Liver (tissue), 9 donors: ENCODE measurements around the gene UBR4. TPM values are rescaled to one million over a fixed set of nuclear protein-coding genes. Genes with fewer than 3 reads are reported as not detected.

Source experiments
- DNase-seq: peaks from one replicate; pipeline ENCODE4 v3.0.0-alpha.2; 2017; ENCODE audit warnings: low spot score
- H3K27ac ChIP-seq, 2 donors: one replicate each; pipeline ENCODE4 v1.7.0; 2013; ENCODE audit warnings: inconsistent platforms in 2 of 2, low read length in 2 of 2, control low read depth in 1 of 2, low read depth in 1 of 2, mild to moderate bottlenecking in 1 of 2
- H3K27me3 ChIP-seq, 4 donors: one replicate each; pipeline versions ENCODE4 v1.6.1 to v1.7.0; 2013; ENCODE audit warnings: low read length in 3 of 4, inconsistent platforms in 1 of 4, mild to moderate bottlenecking in 1 of 4, moderate library complexity in 1 of 4; ENCODE audit not compliant: control insufficient read depth in 4 of 4, insufficient read depth in 4 of 4
- H3K36me3 ChIP-seq, 4 donors: one replicate each; pipeline versions ENCODE4 v1.6.1 to v1.7.0; 2013; ENCODE audit warnings: low read length in 3 of 4, mild to moderate bottlenecking in 3 of 4, low read depth in 1 of 4, moderate library complexity in 1 of 4; ENCODE audit not compliant: control insufficient read depth in 4 of 4, insufficient read depth in 3 of 4
- H3K4me1 ChIP-seq, 4 donors: one replicate each; pipeline versions ENCODE4 v1.6.1 to v1.7.0; 2013; ENCODE audit warnings: low read length in 3 of 4, mild to moderate bottlenecking in 3 of 4, moderate library complexity in 1 of 4; ENCODE audit not compliant: control insufficient read depth in 4 of 4, insufficient read depth in 4 of 4
- H3K4me3 ChIP-seq, 3 donors: one replicate each; pipeline versions ENCODE4 v1.6.1 to v1.7.0; 2013; ENCODE audit warnings: low read length in 3 of 3, control low read depth in 1 of 3, low read depth in 1 of 3, mild to moderate bottlenecking in 1 of 3
- H3K9ac ChIP-seq, 2 donors: one replicate each; pipeline ENCODE4 v1.7.0; 2013; ENCODE audit warnings: low read length in 2 of 2, mild to moderate bottlenecking in 2 of 2, moderate library complexity in 2 of 2, control low read depth in 1 of 2, low read depth in 1 of 2
- H3K9me3 ChIP-seq, 4 donors: one replicate each; pipeline versions ENCODE4 v1.6.1 to v1.7.0; 2013; ENCODE audit warnings: low read length in 3 of 4; ENCODE audit not compliant: control insufficient read depth in 4 of 4
- CTCF ChIP-seq: fragments of 150-350 bp; IDR thresholded peaks from 2 replicates; pipeline ENCODE4 v1.5.1; 2017; ENCODE audit warnings: improper control_type of control experiment, low read depth, low read length; ENCODE audit not compliant: missing input control
- EGR1 ChIP-seq, 2 donors: IDR thresholded peaks; 2 replicates each; pipeline ENCODE4 v1.6.1; 2016 to 2018; ENCODE audit warnings: antibody characterized with exemption in 2 of 2, low read depth in 2 of 2
- FOXA1 ChIP-seq: IDR thresholded peaks from 2 replicates; pipeline ENCODE4 v1.6.1; 2016; ENCODE audit warnings: antibody characterized with exemption
- FOXA2 ChIP-seq: IDR thresholded peaks from 2 replicates; pipeline ENCODE4 v1.6.1; 2016; ENCODE audit warnings: antibody characterized with exemption
- HNF4A ChIP-seq, 2 donors: conservative IDR thresholded peaks; 2 replicates each; pipeline ENCODE4 v1.6.1; 2016; ENCODE audit warnings: antibody characterized with exemption in 2 of 2, mild to moderate bottlenecking in 2 of 2
- HNF4G ChIP-seq: IDR thresholded peaks from 2 replicates; pipeline ENCODE4 v1.6.1; 2016; ENCODE audit warnings: antibody characterized with exemption
- JUND ChIP-seq, 2 donors: IDR thresholded peaks; 2 replicates each; pipeline ENCODE4 v1.6.1; 2016; ENCODE audit warnings: antibody characterized with exemption in 2 of 2
- NR2F2 ChIP-seq: IDR thresholded peaks from 2 replicates; pipeline ENCODE4 v1.6.1; 2016; ENCODE audit warnings: antibody characterized with exemption
- RAD21 ChIP-seq, 2 donors: IDR thresholded peaks; 2 replicates each; pipeline ENCODE4 v1.6.1; 2016; ENCODE audit warnings: antibody characterized with exemption in 2 of 2, mild to moderate bottlenecking in 2 of 2
- RXRA ChIP-seq, 2 donors: IDR thresholded peaks; 2 replicates each; pipeline ENCODE4 v1.6.1; 2017 to 2018; ENCODE audit warnings: antibody characterized with exemption in 2 of 2, mild to moderate bottlenecking in 1 of 2
- SP1 ChIP-seq: IDR thresholded peaks from 2 replicates; pipeline ENCODE4 v1.6.1; 2018; ENCODE audit warnings: antibody characterized with exemption, mild to moderate bottlenecking
- TAF1 ChIP-seq: conservative IDR thresholded peaks from 2 replicates; pipeline ENCODE4 v1.6.1; 2016; ENCODE audit warnings: antibody characterized with exemption, mild to moderate bottlenecking
- YY1 ChIP-seq: IDR thresholded peaks from 2 replicates; pipeline ENCODE4 v1.6.1; 2016; ENCODE audit warnings: antibody characterized with exemption, mild to moderate bottlenecking
- ZBTB33 ChIP-seq: IDR thresholded peaks from 2 replicates; pipeline ENCODE4 v1.6.1; 2016; ENCODE audit warnings: antibody characterized with exemption
- WGBS: extraction: QIAGEN DNeasy Blood & Tissue Kit; methylation state at CpG from one replicate; pipeline ENCODE4 v1.1.7; 2013; 5-methylcytosine and 5-hydroxymethylcytosine counted together
- polyA plus RNA-seq, 2 donors: library from polyadenylated mRNA; stranded (reverse) in 1 of 2; unstranded in 1 of 2; fragments of 200-250 nt in 1 of 2; fragments of >200 nt in 1 of 2; fragmentation: Nextera tagmentation in 1 of 2; extraction: Ambion mirVana in 1 of 2; gene quantifications; one replicate each; pipeline versions ENCODE4 v1.2.1 to v1.2.3, GENCODE V29; 2013 to 2015
- total RNA-seq, 2 donors: library from RNA; depleted of rRNA; stranded (reverse); fragments of >200 nt; gene quantifications; one replicate each; pipeline ENCODE4 v1.2.3, GENCODE V29; 2014
- TF ChIP-seq, protein P1 (sequence below): IDR thresholded peaks from 2 replicates; pipeline ENCODE4 v1.6.1; 2016; ENCODE audit warnings: antibody characterized with exemption
- donor health status: healthy.
- donor health status: healthy.
- donor health status: healthy.
- donor health status: healthy.
- donor health status: healthy.

The UBR4 gene
- total and polyA plus RNA-seq, 4 donors, result 45.4 to 156 (median 86.9) TPM

DNA sequence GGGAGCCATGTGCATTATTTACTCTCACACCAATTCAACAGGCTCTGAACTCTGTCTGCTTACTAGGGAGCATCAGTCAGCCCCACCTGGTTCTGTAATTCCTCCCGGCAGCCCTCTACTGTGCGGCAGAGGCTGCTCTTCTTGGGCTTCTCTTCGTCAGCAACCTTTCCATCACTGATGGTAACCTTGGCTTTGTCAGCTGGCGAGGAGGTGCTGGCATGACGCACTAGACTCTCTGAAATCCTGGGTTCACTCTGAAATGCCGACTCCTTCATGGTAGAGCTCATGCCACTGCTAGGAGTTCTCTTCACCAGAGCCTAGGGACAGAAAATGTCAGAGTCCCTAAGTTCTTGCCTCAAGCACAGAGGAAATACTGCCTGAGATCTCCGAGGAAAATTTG, 49.2 kb downstream of the UBR4 start:
- Histone ChIP-seq H3K4me3 (no peak overlapping the region), H3K27ac (no peak overlapping the region), H3K9ac (no peak overlapping the region), H3K9me3 (no peaks in the 10 kb centered on the region), H3K27me3 (no peaks in the 10 kb centered on the region), H3K4me1 (peaks cover 0 to 7% (median 4%) of the 10 kb centered on the region in 4 donors), H3K36me3 (peaks cover 30 to 98% (median 89%) of the 10 kb centered on the region in 4 donors)
- WGBS, result 97% methylated on average over 7 of the region's 7 CpGs
- DNase-seq, result no peak
- no peak for TF ChIP-seq SP1

- Histone ChIP-seq H3K27ac (no peak overlapping the region), H3K4me1 (no peaks in the 10 kb centered on the region), H3K27me3 (no peaks in the 10 kb centered on the region), H3K4me3 (no peak overlapping the region), H3K36me3 (peaks cover 27 to 100% (median 91%) of the 10 kb centered on the region in 4 donors), H3K9ac (no peak overlapping the region), H3K9me3 (no peaks in the 10 kb centered on the region)
- DNase-seq, result no peak
- 91% methylated on average over 8 of the region's 8 CpGs for WGBS
- TF ChIP-seq HNF4A (conservative IDR thresholded peaks at IDR 0.05) (no peak), YY1 (no peak), RXRA (IDR thresholded peaks at IDR 0.05) (no peak), FOXA2 (no peak), SP1 (no peak)
Measured at GRCh38 chr1:19157653-19158052, 52.4 kb downstream of the UBR4 start.

- Histone ChIP-seq H3K27me3 (no peaks in the 10 kb centered on the region), H3K4me3 (no peak overlapping the region), H3K4me1 (no peaks in the 10 kb centered on the region), H3K36me3 (peaks cover 23 to 100% (median 91%) of the 10 kb centered on the region in 4 donors), H3K9me3 (no peaks in the 10 kb centered on the region), H3K9ac (no peak overlapping the region), H3K27ac (no peak overlapping the region)
- TF ChIP-seq, protein P1, sequence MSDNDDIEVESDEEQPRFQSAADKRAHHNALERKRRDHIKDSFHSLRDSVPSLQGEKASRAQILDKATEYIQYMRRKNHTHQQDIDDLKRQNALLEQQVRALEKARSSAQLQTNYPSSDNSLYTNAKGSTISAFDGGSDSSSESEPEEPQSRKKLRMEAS, result peak; percentile 12
- TF ChIP-seq NR2F2, result peak; percentile 91
- peak; percentile 86 to 92 for TF ChIP-seq JUND (IDR thresholded peaks at IDR 0.05)
- TF ChIP-seq HNF4G, result no peak
- no peak for TF ChIP-seq EGR1 (IDR thresholded peaks at IDR 0.05; ENCODE audit: low read depth in 2 of 2)
- peak; percentile 45 for TF ChIP-seq SP1
- peak; percentile 44 to 59 for TF ChIP-seq RXRA (IDR thresholded peaks at IDR 0.05)
- no peak for TF ChIP-seq RAD21 (IDR thresholded peaks at IDR 0.05)
- 52% methylated on average over 5 of the region's 5 CpGs for WGBS
- DNase-seq, result no peak
Measured at GRCh38 chr1:19156676-19157075, 53.4 kb downstream of the UBR4 start.

- Histone ChIP-seq H3K4me3 (no peak overlapping the region), H3K27ac (no peak overlapping the region), H3K27me3 (no peaks in the 10 kb centered on the region), H3K9me3 (no peaks in the 10 kb centered on the region), H3K4me1 (no peaks in the 10 kb centered on the region), H3K36me3 (peaks cover 19 to 100% (median 91%) of the 10 kb centered on the region in 4 donors), H3K9ac (no peak overlapping the region)
- DNase-seq, result no peak
- WGBS, result 88% methylated on average over 7 of the region's 7 CpGs
- TF ChIP-seq RXRA (IDR thresholded peaks at IDR 0.05), result no peak
- no peak for TF ChIP-seq FOXA1
- no peak for TF ChIP-seq FOXA2
- no peak for TF ChIP-seq TAF1
- TF ChIP-seq JUND (IDR thresholded peaks at IDR 0.05), result no peak
- TF ChIP-seq ZBTB33, result no peak
- no peak for TF ChIP-seq HNF4G
- no peak for TF ChIP-seq HNF4A (conservative IDR thresholded peaks at IDR 0.05)
- no peak for TF ChIP-seq CTCF
Measured at GRCh38 chr1:19154876-19155275, 55.2 kb downstream of the UBR4 start.
